RWPE1 (cell line): ENCODE results near the gene HSPB2.

Experiments used
- CTCF ChIA-PET: fragments of 350-600 bp; sonication (Branson Sonifier 250); formaldehyde crosslinking; extraction: SDS; loops from one replicate; lab custom pipeline; 2021; lab: Yijun Ruan, JAX
- POLR2A ChIA-PET: fragments of 400-600 bp; formaldehyde crosslinking; extraction: SDS; loops from one replicate; lab custom pipeline; 2020; ENCODE audit warnings: antibody characterized with exemption; ENCODE audit not compliant: low non-redundant PET; lab: Yijun Ruan, JAX
- DNase-seq: peaks from one replicate; pipeline ENCODE4 v3.0.0; 2012; ENCODE audit warnings: low spot score
- H3K27ac ChIP-seq: fragments of 450-650 bp; 2 replicates; pipeline ENCODE4 v1.5.1; 2017
- CTCF ChIP-seq: fragments of 450-650 bp; conservative IDR thresholded peaks from 2 replicates; pipeline ENCODE4 v1.5.1; 2017; ENCODE audit warnings: low read depth, mild to moderate bottlenecking

The HSPB2 gene

GRCh38 chr11:111947143-111947542 is 34.6 kb downstream of the HSPB2 start:
- TF ChIP-seq CTCF = no peak
- H3K27ac ChIP-seq = no peak overlapping the region; the same call in 1 of the 2 replicates
- ChIA-PET CTCF (no interaction called here), POLR2A (no interaction called here)
- DNase-seq = no peak

- TF ChIP-seq CTCF = no peak
- no peak overlapping the region for H3K27ac ChIP-seq
- CTCF ChIA-PET = interaction anchor here (0.9 kb wide), 1 partner anchor 12 kb away, joined by 3 read pairs; the partner anchor contains the start of gene DIXDC1
- POLR2A ChIA-PET = no interaction called here
- no peak for DNase-seq
These were observed 37.2 kb downstream of the HSPB2 start for GRCh38 chr11:111949519-111950426.

- POLR2A ChIA-PET = no interaction called here
- no peak overlapping the region for H3K27ac ChIP-seq
- CTCF ChIA-PET = no interaction called here
- no peak for TF ChIP-seq CTCF
- no peak for DNase-seq
These were observed 39.0 kb downstream of the HSPB2 start for GRCh38 chr11:111951565-111951964.

- H3K27ac ChIP-seq = no peak overlapping the region
- CTCF ChIA-PET = interaction anchor here (0.6 to 1.1 kb wide), 2 partner anchors 22 to 58 kb away, joined by 3 read pairs; no protein-coding TSS in a partner anchor
- DNase-seq = no peak
- TF ChIP-seq CTCF = no peak
- POLR2A ChIA-PET = no interaction called here
These were observed 41.6 kb downstream of the HSPB2 start for GRCh38 chr11:111954154-111954553.

GRCh38 chr11:111957663-111958444 is 45.3 kb downstream of the HSPB2 start:
- peak overlapping the region; percentile 79 for H3K27ac ChIP-seq
- DNase-seq = no peak
- ChIA-PET CTCF (interaction anchor here (0.7 to 1.2 kb wide), 2 partner anchors 24 to 26 kb away, joined by 3 read pairs; no protein-coding TSS in a partner anchor), POLR2A (no interaction called here)
- no peak for TF ChIP-seq CTCF

- no peak for TF ChIP-seq CTCF
- DNase-seq = peak; percentile 90
- ChIA-PET CTCF (interaction anchor here (0.6 to 2.0 kb wide), 4 partner anchors 21 to 590 kb away, joined by 3 to 9 read pairs (median 4); partner anchors contain the start of gene NKAPD1), POLR2A (interaction anchor here (0.6 to 0.9 kb wide), 2 partner anchors 29 to 74 kb away, joined by 3 read pairs; no protein-coding TSS in a partner anchor)
- peak overlapping the region; percentile 79 for H3K27ac ChIP-seq
These were observed 48.4 kb downstream of the HSPB2 start for GRCh38 chr11:111960916-111961315.
